HG03378 (cell line): ENCODE data around the gene GPR45.

Experiments used
- ATAC-seq: cut with Tn5 transposase; IDR thresholded peaks from one replicate; pipeline ENCODE4 v1.9.1; 2021; ENCODE audit warnings: mild to moderate bottlenecking, moderate library complexity; ENCODE audit not compliant: unreplicated experiment

GPR45 gene

DNA sequence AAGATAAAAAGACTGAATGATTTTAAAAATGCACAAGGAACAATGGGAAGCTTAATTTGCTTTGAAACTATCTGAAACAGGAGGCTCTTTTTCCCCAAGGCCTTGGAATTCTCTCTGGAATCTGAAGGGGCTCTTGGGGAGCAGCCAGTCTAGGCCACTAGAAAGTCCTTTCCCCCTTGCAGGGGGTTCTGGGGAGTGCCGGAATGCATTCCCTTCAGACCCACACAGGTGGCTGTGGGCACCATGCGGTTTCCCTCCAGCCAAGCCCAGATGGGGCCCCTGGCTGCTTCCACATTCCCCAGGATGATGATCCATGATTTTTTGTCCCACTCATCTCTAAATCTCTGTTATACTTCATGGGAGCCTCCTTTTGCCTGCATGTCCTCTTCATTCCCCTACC lies 10.7 kb downstream of the GPR45 start:
- no peak for ATAC-seq

DNA sequence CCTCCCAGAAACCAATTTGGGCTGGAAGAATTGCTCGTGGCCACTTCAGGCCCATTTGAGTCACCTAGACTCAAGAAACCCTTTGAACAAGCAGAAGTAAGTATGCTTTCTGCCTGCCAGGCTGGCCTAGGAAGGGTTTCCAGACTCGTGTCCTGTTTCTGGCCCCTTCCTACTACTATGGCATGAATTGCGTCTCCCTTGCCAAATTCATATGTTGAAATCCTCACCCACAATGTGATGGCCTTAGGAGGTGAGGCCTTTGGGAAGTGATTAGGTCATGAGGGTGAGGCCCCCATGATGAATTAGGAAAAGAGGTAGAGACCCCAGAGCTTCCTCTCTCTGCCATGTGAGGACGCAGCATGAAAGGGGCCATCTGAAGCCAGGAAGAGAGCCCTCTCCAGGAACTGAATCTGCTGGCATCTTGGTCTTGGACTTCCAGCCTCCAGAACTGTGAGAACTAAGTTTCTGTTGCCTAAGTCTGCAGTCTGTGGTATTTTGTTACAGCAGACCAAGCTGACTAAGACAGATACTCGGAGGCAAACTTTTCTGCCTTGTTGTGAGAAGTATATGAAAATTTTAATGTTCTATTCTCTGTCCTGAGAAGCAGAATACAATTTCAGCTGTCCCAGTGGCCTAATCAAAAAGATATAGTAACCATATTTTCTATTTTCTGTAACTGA lies 13.1 kb downstream of the GPR45 start:
- no peak for ATAC-seq

DNA sequence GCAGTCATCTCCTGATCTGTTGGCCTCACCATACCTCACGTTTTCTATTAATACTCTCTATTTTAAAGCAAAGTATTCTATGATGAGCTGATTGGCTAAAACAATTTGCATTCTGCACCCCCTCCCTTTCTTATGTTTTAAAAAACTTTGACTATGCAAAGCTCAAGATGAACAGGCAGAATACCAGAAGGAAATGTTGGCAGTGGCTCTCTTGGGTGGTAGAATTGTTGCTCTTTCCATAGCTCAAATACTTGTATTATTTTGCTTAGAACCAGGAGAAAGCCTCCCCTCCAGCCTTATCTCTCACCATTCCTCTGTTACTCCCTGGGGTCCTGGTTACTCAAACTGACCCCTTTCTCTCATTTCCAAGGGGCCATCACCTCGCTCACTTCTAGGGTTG lies 14.4 kb downstream of the GPR45 start:
- ATAC-seq, result no peak

DNA sequence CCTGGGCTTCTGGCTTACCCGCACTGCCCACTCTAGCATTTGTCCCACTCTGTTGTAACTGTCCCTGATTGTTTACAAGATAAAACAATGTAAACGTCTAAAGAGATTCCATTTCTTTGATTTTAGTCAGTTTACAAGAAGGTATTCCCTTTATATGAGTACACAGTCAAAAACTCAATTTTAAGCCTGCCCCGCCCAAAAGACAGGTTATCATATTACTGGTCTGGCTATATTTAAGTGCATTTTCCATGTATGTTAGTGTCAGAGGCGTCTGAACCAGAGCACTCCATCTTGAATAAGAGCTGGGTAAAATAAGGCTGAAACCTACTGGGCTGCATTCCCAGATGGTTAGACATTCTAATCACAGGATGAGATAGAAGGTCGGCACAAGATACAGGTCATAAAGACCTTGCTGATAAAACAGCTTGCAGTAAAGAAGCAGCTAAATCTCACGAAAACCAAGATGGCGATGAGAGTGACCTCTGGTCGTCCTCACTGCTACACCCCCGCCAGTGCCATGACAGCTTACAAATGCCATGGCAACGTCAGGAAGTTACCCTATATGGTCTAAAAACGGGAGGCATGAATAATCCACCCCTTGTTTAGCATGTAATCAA lies 15.0 kb downstream of the GPR45 start:
- ATAC-seq, result no peak

DNA sequence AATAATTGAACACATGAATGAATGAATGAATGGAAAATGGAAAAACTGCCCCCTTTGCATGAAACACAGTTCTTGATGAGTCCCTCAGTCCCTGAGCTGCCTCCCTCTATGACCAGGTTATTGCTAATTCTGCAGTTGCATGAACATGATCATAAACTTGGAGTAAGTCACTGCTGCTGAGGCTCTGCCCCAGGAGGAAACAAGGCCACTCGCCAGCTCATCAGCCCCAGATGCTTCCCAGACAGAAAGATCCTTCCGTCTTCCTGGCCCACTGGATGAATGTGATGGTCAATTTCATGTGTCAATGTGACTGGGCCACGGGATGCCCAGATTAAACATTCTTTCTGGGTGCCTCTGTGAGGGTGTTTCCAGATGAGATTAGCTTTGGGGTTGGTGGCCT lies 16.4 kb downstream of the GPR45 start:
- no peak for ATAC-seq

DNA sequence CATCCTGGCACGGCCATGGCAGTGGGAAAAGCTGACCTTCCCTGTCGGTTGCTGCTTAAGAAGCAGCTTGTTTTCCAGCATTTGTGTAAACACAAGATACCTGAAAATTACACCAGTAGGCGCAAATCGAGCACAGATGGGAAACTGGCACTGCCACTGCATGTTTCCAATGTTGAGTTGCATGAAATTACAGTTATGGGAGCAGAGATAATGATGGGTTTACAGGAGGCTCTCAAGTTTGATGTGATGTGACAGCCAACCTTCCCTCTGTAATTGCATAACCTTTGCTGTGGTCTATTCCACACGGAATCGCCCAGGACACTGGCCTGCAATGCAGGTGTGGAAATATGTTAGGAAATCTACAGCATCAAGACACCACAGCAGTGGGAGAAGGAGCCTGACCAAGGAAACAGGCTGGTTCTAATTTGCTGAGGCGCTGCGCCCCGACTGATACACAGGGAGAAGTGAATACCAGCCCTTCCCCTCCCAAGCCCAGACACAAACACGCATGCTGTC lies 17.4 kb downstream of the GPR45 start:
- no peak for ATAC-seq

DNA sequence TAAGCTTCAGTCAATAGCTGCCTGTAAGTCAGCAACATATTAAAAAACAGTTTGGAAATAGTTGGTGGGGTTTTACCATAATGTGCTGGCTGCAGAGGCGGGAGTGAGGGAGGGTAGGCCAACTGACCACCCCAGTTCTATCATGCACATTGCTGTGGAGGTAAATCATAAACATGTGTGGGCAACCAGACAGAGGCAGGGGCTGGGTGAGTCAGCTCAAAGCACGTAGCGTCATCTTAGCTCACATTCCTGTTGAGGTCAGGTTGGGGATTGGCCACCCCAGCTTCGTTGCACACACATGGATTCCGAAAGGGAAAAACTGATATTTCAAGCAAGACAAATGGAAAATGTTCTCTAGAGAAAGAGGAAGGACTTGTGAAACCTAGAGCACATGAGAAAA lies 19.5 kb downstream of the GPR45 start:
- no peak for ATAC-seq

DNA sequence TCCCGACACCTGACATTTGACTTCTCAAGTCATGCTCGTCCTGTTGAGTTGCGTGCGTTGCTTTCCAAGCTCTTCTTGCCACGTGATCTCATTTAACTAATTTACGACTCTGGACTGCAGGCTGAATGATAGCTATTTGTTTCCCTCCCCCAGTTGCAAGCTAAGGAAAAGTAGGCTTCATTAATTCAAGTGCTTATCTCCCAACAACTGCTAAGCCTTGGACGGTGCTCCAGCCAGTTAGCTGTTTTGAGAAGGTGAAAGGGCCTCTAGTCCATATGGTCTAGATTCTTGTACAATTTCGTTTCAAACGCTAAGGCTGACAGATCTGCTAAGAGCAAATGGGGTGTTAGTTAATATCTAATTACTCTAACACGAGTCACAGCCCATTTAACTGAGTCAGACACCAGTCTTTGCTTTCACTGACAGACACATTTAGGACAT lies 21.1 kb downstream of the GPR45 start:
- ATAC-seq, result no peak

DNA sequence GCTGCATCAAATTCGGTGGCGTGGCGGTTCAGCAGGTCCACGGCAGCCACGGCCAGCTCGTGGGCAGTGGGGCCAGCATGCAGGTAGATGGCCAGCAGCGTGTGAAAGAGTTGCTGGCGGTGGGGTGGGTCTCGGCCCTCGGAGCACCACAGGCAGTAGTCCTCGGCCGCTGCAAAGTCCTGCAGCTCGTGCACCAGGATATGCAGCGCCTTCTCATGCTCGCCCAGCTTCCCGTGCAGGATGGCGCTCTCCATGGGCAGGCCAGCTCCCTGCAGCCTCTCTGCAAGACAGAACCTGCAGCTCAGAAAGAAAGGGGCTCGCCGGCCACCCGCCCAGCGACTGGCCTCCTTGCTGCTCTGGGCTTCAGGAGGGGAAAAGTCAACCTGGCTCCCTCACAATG lies 27.9 kb downstream of the GPR45 start:
- ATAC-seq, result no peak

DNA sequence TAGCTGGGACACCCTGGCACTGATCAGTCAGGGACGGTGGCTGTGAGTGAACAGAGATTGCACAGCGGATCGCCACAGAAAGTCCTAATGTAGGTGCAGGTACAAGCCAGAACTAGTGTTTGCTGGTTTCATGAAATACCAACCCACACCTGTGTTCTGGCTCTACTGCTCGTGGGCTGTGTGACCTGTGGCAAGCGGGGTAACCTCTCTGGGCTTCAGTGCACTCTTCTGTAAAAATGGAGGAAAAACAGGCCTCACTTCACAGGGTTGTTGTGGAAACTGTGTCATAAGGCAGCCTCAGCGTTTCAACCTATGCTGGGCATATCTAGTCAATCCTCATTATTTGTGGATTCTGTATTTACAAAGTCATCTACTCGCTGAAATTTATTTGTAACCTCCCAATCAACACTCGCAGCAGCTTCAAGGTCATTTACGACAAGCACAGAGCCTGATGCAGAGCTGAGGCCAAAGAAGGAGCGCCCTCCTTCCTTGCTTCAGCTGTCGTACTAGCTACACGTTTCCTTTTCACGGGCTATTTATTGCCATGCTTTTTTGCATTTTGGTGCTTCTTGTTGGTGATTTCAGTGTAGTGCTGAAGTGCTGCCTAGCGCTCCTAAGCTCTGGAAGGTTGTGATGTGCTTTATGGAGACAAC lies 30.0 kb downstream of the GPR45 start:
- ATAC-seq, result no peak

DNA sequence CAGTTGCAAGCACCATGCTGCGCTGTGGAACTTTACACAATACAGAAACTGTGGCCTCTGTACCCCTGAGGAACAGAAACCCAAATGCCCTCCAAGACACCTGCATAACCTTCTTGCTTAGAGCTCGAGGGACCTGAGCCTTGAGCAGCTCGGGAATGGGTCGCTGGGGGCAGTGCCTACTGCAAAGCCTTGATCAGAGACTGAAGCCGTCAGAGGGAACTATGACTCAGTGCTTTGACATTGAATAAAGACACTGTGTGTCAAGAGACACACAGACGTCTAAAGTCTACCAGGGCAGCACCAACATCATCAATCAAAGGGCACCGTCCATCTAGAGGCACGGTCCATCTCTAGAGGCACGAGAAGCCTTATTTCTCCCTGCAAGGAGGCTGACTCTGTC lies 30.6 kb downstream of the GPR45 start:
- no peak for ATAC-seq

DNA sequence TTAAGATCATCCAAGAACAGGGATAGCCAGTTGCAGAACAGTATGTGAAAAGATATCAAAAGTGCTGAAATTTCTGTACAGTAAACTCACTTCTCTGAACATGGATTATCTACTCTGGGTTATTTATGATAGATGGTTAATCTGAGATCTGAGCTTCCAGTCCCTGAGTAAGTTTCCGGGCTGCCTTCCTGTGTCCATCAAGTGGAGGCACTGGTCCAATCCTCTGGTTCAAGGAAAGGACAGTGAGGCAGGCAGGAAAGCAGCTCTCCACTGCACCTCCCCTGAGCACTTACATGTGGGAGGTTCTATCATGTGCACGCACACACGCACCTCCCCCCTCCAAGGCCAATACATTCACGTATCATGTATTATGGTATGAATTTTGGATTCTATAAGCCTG lies 32.5 kb downstream of the GPR45 start:
- ATAC-seq, result no peak

DNA sequence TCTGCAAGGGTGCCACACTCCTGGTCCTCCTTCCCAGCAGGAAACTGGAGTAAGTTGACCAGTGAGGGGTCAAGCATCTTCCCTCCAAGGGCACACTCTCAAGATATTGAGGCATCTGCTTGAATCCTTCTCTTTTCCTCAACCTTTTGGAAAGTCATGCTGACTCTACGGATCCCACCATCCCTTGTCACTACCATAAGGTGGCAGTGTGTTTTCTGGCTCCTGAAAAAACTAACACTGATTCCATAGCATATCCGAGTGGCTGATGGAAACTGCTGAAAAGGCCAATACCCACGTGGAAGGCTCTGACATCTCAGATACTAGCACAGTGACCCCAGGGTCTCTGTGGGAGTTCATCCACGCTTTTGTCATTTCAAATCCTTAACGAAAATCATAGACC lies 37.1 kb downstream of the GPR45 start:
- ATAC-seq, result no peak

DNA sequence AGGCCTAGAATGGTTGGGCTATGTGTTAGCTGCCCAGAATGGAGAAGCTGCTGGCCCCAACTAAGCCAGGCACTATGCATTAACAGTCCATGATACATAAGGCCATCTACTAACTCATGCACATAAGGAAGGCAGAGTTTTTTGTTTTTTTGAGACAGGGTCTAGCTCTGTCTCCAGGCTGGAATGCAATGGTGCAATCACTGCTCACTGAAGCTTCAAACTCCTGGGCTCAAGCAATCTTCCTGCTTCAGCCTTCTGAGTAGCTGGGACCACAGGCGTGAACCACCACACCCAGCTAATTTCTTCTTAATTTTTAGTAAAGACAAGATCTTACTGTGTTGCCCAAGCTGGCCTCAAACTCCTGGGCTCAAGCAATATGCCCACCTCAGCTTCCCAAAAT lies 37.6 kb downstream of the GPR45 start:
- ATAC-seq, result no peak

DNA sequence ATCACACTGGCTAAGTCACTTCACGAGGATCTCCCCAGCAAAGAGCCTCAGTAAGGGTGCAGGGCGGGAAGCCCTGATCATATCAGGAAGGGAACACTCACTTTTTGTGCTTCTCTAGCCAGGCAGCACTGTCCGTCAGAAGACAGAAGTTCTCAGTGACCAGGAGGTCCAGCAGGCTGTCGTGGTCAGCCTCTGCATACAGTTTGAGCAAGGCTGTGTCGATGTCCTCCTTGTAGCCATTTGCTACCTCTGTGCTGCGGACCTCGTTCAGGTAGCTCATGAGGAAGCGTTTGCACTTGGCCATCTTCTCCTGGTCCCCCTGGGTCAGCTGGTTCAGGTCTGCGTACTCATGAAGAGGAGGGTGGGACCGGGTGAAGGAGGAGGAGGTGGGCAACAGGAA lies 38.7 kb downstream of the GPR45 start:
- ATAC-seq, result no peak

DNA sequence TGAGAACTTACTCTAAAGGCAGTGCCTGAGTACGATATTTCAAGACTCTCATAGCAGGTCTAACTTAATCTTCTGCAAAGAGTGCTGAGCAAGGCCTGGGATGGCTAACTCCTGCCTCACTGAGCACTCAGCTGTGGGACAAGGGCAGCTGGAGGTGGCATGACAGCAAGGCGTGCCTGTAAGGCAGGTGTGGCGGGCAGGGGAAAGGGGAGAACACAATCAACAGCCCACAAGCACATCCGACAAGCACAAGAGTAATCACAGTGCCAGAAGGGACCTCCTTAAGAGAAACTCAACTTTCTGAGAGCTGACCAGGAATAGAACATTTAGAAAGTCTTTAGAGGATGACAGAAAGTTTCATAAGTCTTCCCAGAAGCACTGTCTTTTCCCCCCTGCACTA lies 42.0 kb downstream of the GPR45 start:
- no peak for ATAC-seq

DNA sequence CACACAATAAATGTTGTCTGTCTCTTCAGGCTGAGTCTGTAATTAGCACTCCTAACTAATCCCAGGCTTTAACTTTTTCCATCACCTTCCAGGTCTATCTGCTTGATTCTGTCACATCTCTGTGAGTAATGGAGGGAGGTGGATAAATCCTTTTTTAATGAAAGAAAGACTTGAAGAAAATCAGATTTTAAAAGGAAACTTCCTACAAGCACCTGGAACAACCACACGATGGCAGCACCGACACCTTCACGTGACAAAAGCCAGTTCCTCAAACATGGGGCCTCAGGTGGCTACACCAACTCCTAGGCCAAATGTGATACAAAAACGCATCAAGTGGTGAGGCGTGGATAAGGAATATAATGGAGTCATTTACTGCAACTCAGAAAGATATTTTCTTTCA lies 46.1 kb downstream of the GPR45 start:
- peak; percentile 58 for ATAC-seq

DNA sequence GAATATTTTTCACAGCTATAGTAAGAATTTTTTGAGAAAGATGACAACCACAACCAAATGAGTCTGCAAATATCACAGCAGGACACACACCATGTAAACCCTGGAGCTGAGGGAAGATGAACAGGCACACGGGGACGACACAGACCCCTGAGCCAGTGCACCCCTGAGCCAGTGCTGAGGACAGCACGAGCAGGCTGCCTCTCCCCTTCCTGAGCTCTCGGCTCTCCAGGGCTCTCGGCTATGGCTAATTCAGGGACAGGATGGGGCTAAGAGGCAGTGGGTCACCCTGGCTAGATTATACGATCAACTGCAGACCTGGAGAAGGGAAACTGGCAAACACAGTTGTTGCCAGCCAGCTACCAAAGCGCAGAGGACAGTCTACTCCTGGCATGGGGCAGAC lies 46.6 kb downstream of the GPR45 start:
- no peak for ATAC-seq

DNA sequence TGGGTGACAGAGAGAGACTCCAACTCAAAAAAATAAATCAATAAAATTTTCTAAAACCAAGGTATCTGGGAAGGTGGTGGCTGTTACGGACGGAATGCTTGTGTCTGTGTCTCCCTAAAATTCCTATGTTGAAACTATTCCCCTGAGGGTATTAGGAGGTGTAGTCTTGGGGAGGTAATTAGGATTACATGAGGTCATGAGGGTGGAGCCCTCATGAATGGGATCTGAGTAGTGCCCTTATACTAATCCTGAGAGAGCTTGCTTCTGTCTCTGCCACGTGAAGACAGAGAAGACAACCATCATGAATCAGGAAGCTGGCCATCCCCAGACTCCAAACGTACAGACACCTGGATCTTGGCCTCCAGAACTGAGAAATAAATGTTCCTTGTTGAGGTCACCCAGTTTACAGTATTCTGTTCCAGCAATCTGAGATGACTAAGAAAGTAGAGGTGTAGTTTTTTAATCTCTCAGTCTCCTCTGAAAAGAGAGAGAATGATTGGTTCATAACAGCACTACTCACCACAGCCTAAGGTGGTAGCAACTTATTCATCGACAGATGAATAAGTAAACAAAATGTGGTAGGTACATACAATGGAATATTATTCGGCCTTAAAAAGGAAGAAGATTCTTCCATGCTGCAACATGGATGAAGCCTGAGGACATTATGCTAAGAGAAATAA lies 49.6 kb downstream of the GPR45 start:
- ATAC-seq, result no peak

DNA sequence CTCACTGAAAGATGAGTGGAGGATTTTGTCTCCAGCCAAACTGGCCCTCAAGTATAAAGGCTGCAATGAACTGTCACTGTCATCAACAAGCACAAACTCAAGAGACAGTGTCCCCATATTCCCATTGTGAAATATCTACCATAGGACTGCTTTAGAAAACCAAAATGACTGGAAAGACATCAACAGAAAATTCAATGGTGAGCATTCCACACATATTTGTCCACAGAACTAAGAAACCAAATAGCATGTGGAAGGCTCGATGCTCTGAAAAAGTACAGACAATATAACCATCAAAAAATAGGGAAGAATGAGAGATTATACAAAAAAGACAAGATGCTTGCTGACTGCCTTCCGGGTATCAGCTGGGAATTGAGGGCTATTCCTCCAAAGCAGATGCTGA lies 50.4 kb downstream of the GPR45 start:
- ATAC-seq, result no peak
